Pancreas (tissue), 10 donors: ENCODE data around the gene ICAM2. TPM values are rescaled to one million over a fixed set of nuclear protein-coding genes. Genes with fewer than 3 reads are reported as not detected.

ENCODE experiments used
- ATAC-seq, 4 donors: fragments of 200-7000 bp; cut with Tn5 transposase; one replicate each; pipeline versions ENCODE4 v1.8.0 to v1.9.1; 2020; ENCODE audit warnings: mild to moderate bottlenecking in 4 of 4, moderate library complexity in 4 of 4
- DNase-seq, 6 donors: peaks; one replicate each; pipeline ENCODE4 v3.0.0-alpha.2; 2020
- FAIRE-seq: peaks from 2 replicates; lab custom pipeline; 2012; peaks lifted over from hg19 to GRCh38; lab: Jason Lieb, UNC
- H3K27ac ChIP-seq, 4 donors: fragments of 200-600 bp; sonication (generic); 1 replicate in 3 of 4; 2 replicates in 1 of 4; pipeline versions ENCODE4 v1.5.0 to v1.8.0; 2020
- H3K27me3 ChIP-seq, 4 donors: fragments of 200-600 bp; one replicate each; pipeline ENCODE4 v1.8.0; 2021
- H3K36me3 ChIP-seq, 3 donors: fragments of 200-600 bp; sonication (generic) in 1 of 3; one replicate each; pipeline versions ENCODE4 v1.5.0 to v1.8.0; 2020 to 2021
- H3K4me1 ChIP-seq, 3 donors: fragments of 200-600 bp; one replicate each; pipeline ENCODE4 v1.8.0; 2021
- H3K4me3 ChIP-seq, 4 donors: fragments of 200-600 bp; sonication (generic) in 2 of 4; one replicate each; pipeline versions ENCODE4 v1.5.0 to v1.8.0; 2020 to 2021
- H3K9me3 ChIP-seq, 4 donors: fragments of 200-600 bp; one replicate each; pipeline ENCODE4 v1.8.0; 2021
- WGBS, 2 donors: extraction: QIAGEN DNeasy Blood & Tissue Kit; methylation state at CpG; one replicate each; pipeline ENCODE4 v1.1.7; 2013; 5-methylcytosine and 5-hydroxymethylcytosine counted together
- intact Hi-C, 3 donors: fragments of 100-400 bp; cut with DNase I; formaldehyde crosslinking; loops; one replicate each; pipeline versions ENCODE4 v1.11.1 to v1.14.2; 2022
- polyA plus RNA-seq, 2 donors: library from polyadenylated mRNA; stranded (reverse); fragments of 200-250 nt; gene quantifications; one replicate each; pipeline ENCODE4 v1.2.3, GENCODE V29; 2013
- total RNA-seq, 6 donors: library from RNA; stranded (reverse); fragmentation: NEBNext Ultra II Directional in 4 of 6; extraction: Animal tissue kit (Norgen Biotek cat#: 25700) in 4 of 6; gene quantifications; one replicate each; pipeline versions ENCODE4 v1.2.1 to v1.2.4, GENCODE V29; 2021 to 2023
- TF ChIP-seq, protein P1 (sequence below), 4 donors: fragments of 200-600 bp; sonication (generic) in 3 of 4; IDR thresholded peaks; one replicate each; pipeline versions ENCODE4 v1.5.0 to v1.8.0; 2021; ENCODE audit warnings: antibody characterized with exemption in 4 of 4
- donor health status: healthy with polysubstance abuse.
- donor health status: DM: no; HTN: no; CAD: no; lungs with moderate emphysema.
- donor health status: DM: no; HTN: no; CAD: no.
- donor health status: control.
- donor health status: control.
- donor health status: Bipolar disorder and iron deficiency.
- donor health status: DM: yes; HTN: yes; CAD: no.
- donor health status: DM: no; HTN: no; CAD: no.
- donor health status: DM: no; HTN: no; CAD: no.
- donor health status: DM: yes; HTN: yes; CAD: no.

ICAM2 gene
- total and polyA plus RNA-seq, 8 donors, result 4.9 to 19.1 (median 7.4) TPM

GRCh38 chr17:63975541-63976092 is 44.8 kb downstream of the ICAM2 start:
- intact Hi-C loops, result no loop called here
- FAIRE-seq, result no peak
- no peaks in the 10 kb centered on the region for H3K4me1 ChIP-seq
- no peaks in the 10 kb centered on the region for H3K27me3 ChIP-seq
- no peaks in the 10 kb centered on the region for H3K36me3 ChIP-seq
- TF ChIP-seq, protein P1, sequence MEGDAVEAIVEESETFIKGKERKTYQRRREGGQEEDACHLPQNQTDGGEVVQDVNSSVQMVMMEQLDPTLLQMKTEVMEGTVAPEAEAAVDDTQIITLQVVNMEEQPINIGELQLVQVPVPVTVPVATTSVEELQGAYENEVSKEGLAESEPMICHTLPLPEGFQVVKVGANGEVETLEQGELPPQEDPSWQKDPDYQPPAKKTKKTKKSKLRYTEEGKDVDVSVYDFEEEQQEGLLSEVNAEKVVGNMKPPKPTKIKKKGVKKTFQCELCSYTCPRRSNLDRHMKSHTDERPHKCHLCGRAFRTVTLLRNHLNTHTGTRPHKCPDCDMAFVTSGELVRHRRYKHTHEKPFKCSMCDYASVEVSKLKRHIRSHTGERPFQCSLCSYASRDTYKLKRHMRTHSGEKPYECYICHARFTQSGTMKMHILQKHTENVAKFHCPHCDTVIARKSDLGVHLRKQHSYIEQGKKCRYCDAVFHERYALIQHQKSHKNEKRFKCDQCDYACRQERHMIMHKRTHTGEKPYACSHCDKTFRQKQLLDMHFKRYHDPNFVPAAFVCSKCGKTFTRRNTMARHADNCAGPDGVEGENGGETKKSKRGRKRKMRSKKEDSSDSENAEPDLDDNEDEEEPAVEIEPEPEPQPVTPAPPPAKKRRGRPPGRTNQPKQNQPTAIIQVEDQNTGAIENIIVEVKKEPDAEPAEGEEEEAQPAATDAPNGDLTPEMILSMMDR (IDR thresholded peaks at IDR 0.05), result no peak
- no peak for DNase-seq
- no peak overlapping the region for H3K27ac ChIP-seq
- no peak overlapping the region for H3K4me3 ChIP-seq
- no peak for ATAC-seq
- H3K9me3 ChIP-seq, result no peaks in the 10 kb centered on the region
- WGBS, 2 donors, result 48 to 63% methylated on average over 2 of the region's 2 CpGs

GRCh38 chr17:63974594-63975192 is 45.7 kb downstream of the ICAM2 start:
- TF ChIP-seq, protein P1 (IDR thresholded peaks at IDR 0.05), result no peak
- H3K27me3 ChIP-seq, result no peaks in the 10 kb centered on the region
- H3K4me3 ChIP-seq, result no peak overlapping the region
- FAIRE-seq, result no peak
- H3K27ac ChIP-seq, result no peak overlapping the region
- no peaks in the 10 kb centered on the region for H3K36me3 ChIP-seq
- WGBS, 2 donors, result 69 to 77% methylated on average over 10 of the region's 10 CpGs
- intact Hi-C loops, result no loop called here
- no peaks in the 10 kb centered on the region for H3K9me3 ChIP-seq
- no peak for DNase-seq
- ATAC-seq, result no peak
- H3K4me1 ChIP-seq, result no peaks in the 10 kb centered on the region

DNA sequence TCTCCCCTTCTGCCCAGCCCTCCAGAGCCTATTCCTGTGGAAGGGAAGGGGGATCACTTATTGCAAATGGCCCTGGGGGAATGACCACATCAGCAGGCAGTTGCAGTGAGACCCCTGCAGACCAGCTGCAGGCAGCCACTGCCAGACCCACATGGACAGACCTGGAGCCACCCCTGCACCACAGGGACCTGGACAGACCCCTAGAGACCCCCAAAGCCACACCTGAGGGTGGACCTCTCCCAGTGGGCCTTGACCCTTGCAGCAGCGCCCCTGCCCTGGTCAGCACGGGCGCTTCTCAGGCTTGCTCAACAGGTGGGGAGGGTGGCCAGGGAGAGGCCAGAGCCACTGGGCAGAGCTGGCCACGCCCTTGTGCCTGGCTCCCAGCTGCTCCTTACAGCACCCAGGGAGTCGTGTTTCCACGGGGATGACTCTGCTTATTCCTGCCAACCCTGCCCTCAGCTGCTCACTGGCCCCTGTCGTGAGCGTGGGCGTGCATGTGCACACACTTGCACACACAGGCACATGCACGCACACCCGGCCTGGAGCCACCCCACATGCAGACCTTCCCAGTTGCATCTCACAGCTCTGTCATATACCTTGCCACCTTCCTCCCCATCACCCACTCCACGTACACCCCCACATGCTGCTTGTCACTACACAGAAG is 46.4 kb downstream of the ICAM2 start:
- Histone ChIP-seq H3K4me3 (no peak overlapping the region), H3K36me3 (no peaks in the 10 kb centered on the region), H3K27ac (no peak overlapping the region), H3K9me3 (no peaks in the 10 kb centered on the region), H3K27me3 (no peaks in the 10 kb centered on the region), H3K4me1 (no peaks in the 10 kb centered on the region)
- FAIRE-seq (no peak), DNase-seq (no peak), ATAC-seq (peak in 1 of 4 donors; percentile 38)
- TF ChIP-seq, protein P1 (IDR thresholded peaks at IDR 0.05), result no peak
- 59 to 74% methylated on average over 11 to 12 of the region's 12 CpGs for WGBS, 2 donors
- intact Hi-C loops, result no loop called here

DNA sequence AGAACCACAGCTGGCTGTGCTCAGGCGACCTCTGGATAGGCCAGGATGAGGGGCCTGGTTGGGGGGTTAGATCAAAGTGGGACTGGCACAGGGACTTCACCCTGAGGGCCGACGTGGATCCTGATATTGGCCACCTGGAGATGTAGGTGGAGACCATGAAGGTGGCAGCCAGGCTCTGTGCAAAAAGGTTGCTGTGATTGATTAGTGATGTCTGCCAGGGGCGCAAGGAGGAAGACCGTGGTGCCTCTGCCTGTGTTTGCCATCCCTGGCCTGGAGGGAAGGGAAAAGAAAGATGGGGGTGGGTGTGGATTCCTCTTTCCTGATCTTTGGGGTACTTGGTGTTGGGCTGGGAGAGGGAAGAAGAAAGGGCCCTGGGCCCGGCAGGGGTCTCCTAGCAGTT is 47.2 kb downstream of the ICAM2 start:
- intact Hi-C loops, result no loop called here
- Histone ChIP-seq H3K36me3 (no peaks in the 10 kb centered on the region), H3K9me3 (no peaks in the 10 kb centered on the region), H3K27ac (no peak overlapping the region), H3K4me3 (no peak overlapping the region), H3K4me1 (no peaks in the 10 kb centered on the region), H3K27me3 (no peaks in the 10 kb centered on the region)
- TF ChIP-seq, protein P1 (IDR thresholded peaks at IDR 0.05), result no peak
- FAIRE-seq (no peak), DNase-seq (no peak), ATAC-seq (no peak)
- 78 to 96% methylated on average over 6 of the region's 6 CpGs for WGBS, 2 donors

DNA sequence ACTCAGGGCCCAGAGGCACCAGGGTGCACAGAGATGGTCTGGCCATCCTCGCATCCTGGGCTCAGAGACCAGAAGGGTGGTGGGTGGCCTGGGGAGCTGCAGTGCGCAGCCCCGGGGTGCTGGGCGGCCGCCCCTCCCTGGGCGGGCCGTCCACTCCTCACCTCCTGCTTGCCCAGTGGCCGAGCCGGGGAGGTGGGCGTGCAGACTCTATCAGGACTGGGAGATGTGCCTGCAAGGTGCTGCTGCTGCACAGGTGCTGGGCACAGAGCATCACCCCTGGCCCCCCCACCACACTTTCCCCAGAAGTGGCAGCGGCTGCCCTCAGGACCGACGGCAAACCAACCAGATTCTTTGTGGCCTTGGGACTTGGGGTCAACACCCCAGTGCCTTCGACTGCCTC is 47.6 kb downstream of the ICAM2 start, which contains the start of gene SCN4A:
TSS of gene SCN4A (minus strand) at position 123 of the 400 bp plus-strand sequence. CDS start at position 46, 77 bp downstream.
- no peak within 1 kb of the TSS for H3K27ac ChIP-seq
- ATAC-seq (no peak), DNase-seq (no peak), FAIRE-seq (no peak)
- H3K27me3 ChIP-seq, result no peaks in the 10 kb centered on the region
- intact Hi-C loops, result no loop called here
- H3K4me3 ChIP-seq, result no peak within 1 kb of the TSS
- 88 to 92% methylated on average over 14 of the region's 14 CpGs for WGBS, 2 donors
- H3K9me3 ChIP-seq, result no peaks in the 10 kb centered on the region
- H3K4me1 ChIP-seq, result no peaks in the 10 kb centered on the region
- H3K36me3 ChIP-seq, result no peaks in the 10 kb centered on the region
- TF ChIP-seq, protein P1 (IDR thresholded peaks at IDR 0.05), result no peak
